ENCODE measurements around the gene RHBDF1.
A peak's percentile ranks its signal among the peaks of the same experiment; 100 is the strongest.

The RHBDF1 gene

GRCh38 chr16:74051-74746, 1.8 kb upstream of the RHBDF1 start:
- DNase-seq: no peak

- DNase-seq: no peak
Observed at GRCh38 chr16:71540-72401, 660 bp downstream of the RHBDF1 start.

- DNase-seq: no peak
Observed at GRCh38 chr16:71210-71539, 1.3 kb downstream of the RHBDF1 start.

GRCh38 chr16:69181-69580, 3.2 kb downstream of the RHBDF1 start:
- DNase-seq: no peak

- no peak for DNase-seq
Observed at GRCh38 chr16:67884-68789, 4.3 kb downstream of the RHBDF1 start.

- peak; percentile 83 for DNase-seq
Observed at GRCh38 chr16:67183-67791, 5.1 kb downstream of the RHBDF1 start.

- DNase-seq: no peak
Observed at GRCh38 chr16:66309-67182, 5.9 kb downstream of the RHBDF1 start.

GRCh38 chr16:65745-66144, 6.7 kb downstream of the RHBDF1 start:
- DNase-seq: peak; percentile 74

GRCh38 chr16:64914-65255, 7.5 kb downstream of the RHBDF1 start:
- no peak for DNase-seq

- peak; percentile 46 for DNase-seq
Observed at GRCh38 chr16:63998-64913, 8.2 kb downstream of the RHBDF1 start.

- no peak for DNase-seq
Observed at GRCh38 chr16:63466-63865, 9.0 kb downstream of the RHBDF1 start.

GRCh38 chr16:62968-63391, 9.5 kb downstream of the RHBDF1 start:
- no peak for DNase-seq

GRCh38 chr16:62283-62967, 10.0 kb downstream of the RHBDF1 start:
- no peak for DNase-seq

GRCh38 chr16:61879-62281, 10.6 kb downstream of the RHBDF1 start:
- DNase-seq: no peak

- DNase-seq: no peak
Observed at GRCh38 chr16:60929-61878, 11.2 kb downstream of the RHBDF1 start.

GRCh38 chr16:60166-60565, 12.3 kb downstream of the RHBDF1 start:
- no peak for DNase-seq

GRCh38 chr16:59440-60059, 12.9 kb downstream of the RHBDF1 start:
- DNase-seq: no peak

All from NCI-H1092 treated with DMSO at 0.1 percent for 48 hours (cell line).